ENCODE results near the gene PRUNE1.

DNA sequence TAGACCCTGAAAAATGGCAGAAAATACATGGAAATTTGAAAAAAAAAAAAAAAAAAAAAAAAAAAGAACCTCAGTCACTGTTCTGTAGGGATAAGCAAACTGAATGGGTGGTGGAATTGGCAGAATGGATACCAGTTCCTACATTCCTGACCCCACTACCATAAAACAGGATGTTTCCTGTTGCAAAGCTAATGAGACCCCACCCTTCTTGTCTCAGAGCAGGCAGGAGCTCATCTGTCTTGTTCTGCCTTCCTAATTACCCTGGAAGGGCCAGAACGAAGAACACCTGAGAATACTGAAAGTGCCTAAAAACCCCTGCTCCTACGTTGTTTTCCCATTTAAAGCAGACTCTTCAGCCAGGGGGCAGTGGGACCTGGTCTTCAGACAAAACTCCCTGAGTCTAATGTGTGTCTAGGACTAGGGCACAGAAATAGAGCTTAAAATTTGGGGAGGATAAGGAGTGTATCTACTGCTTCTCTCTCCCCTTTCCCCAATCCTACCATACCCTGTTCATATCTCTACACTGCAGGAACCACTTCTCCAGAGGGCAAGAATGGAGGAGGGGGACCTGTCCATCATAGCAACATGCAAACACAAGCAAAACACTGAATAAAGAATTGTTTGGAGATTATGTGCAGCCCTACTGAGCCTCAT lies 43.2 kb downstream of the PRUNE1 start:
- TF ChIP-seq, protein P1, sequence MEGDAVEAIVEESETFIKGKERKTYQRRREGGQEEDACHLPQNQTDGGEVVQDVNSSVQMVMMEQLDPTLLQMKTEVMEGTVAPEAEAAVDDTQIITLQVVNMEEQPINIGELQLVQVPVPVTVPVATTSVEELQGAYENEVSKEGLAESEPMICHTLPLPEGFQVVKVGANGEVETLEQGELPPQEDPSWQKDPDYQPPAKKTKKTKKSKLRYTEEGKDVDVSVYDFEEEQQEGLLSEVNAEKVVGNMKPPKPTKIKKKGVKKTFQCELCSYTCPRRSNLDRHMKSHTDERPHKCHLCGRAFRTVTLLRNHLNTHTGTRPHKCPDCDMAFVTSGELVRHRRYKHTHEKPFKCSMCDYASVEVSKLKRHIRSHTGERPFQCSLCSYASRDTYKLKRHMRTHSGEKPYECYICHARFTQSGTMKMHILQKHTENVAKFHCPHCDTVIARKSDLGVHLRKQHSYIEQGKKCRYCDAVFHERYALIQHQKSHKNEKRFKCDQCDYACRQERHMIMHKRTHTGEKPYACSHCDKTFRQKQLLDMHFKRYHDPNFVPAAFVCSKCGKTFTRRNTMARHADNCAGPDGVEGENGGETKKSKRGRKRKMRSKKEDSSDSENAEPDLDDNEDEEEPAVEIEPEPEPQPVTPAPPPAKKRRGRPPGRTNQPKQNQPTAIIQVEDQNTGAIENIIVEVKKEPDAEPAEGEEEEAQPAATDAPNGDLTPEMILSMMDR (conservative IDR thresholded peaks at IDR 0.05), result no peak
- no peak for TF ChIP-seq EZH2 (IDR thresholded peaks at IDR 0.05; ENCODE audit: low read depth)
